NT2/D1 (cell line): Measurements from ENCODE around the gene CLPTM1.

Experiments
- SUZ12 ChIP-seq: IDR thresholded peaks from 2 replicates; pipeline ENCODE4 v1.6.1; 2011; ENCODE audit not compliant: insufficient read length, insufficient read depth; ENCODE audit errors: extremely low read depth
- YY1 ChIP-seq: IDR thresholded peaks from 2 replicates; pipeline ENCODE4 v1.6.1; 2011; ENCODE audit not compliant: insufficient read length, insufficient read depth
- ZNF274 ChIP-seq: IDR thresholded peaks from 2 replicates; pipeline ENCODE4 v1.6.1; 2011; ENCODE audit warnings: mild to moderate bottlenecking, low read depth, low read length

GRCh38 chr19:44990459-44990858 is 35.3 kb downstream of the CLPTM1 start:
- TF ChIP-seq SUZ12 (no peak), YY1 (no peak), ZNF274 (no peak)
